NCI-H524 treated with DMSO at 0.1 percent for 48 hours (cell line): ENCODE data around the gene DLEU7.

ENCODE experiments used
- DNase-seq: peaks from one replicate; lab custom pipeline; 2025; lab: John Stamatoyannopoulos, UW

The DLEU7 gene

GRCh38 chr13:50843257-50844083, at the start of gene DLEU7:
TSS of gene DLEU7 (minus strand) at chr13:50843692. CDS start at chr13:50843646, 46 bp downstream.
- no peak for DNase-seq

- DNase-seq: no peak
Measured at GRCh38 chr13:50892210-50892944, 48.9 kb upstream of the DLEU7 start.

GRCh38 chr13:50891206-50891605, 47.7 kb upstream of the DLEU7 start:
- DNase-seq: peak; percentile 49

- DNase-seq: no peak
Measured at GRCh38 chr13:50889317-50889716, 45.8 kb upstream of the DLEU7 start.

- no peak for DNase-seq
Measured at GRCh38 chr13:50888362-50888761, 44.9 kb upstream of the DLEU7 start.

- no peak for DNase-seq
Measured at GRCh38 chr13:50887151-50887550, 43.7 kb upstream of the DLEU7 start.

GRCh38 chr13:50884265-50884664, 40.8 kb upstream of the DLEU7 start:
- DNase-seq: no peak

GRCh38 chr13:50883728-50884127, 40.2 kb upstream of the DLEU7 start:
- DNase-seq: no peak

- no peak for DNase-seq
Measured at GRCh38 chr13:50882816-50883435, 39.4 kb upstream of the DLEU7 start.

GRCh38 chr13:50873991-50874390, 30.5 kb upstream of the DLEU7 start:
- DNase-seq: no peak

- DNase-seq: no peak
Measured at GRCh38 chr13:50873467-50873866, 30.0 kb upstream of the DLEU7 start.

GRCh38 chr13:50871405-50871804, 27.9 kb upstream of the DLEU7 start:
- DNase-seq: no peak

- no peak for DNase-seq
Measured at GRCh38 chr13:50867637-50867945, 24.1 kb upstream of the DLEU7 start.

- DNase-seq: no peak
Measured at GRCh38 chr13:50866817-50867636, 23.5 kb upstream of the DLEU7 start.

- DNase-seq: no peak
Measured at GRCh38 chr13:50864492-50864891, 21.0 kb upstream of the DLEU7 start.

GRCh38 chr13:50855681-50856080, 12.2 kb upstream of the DLEU7 start:
- no peak for DNase-seq

GRCh38 chr13:50850445-50850844, 7.0 kb upstream of the DLEU7 start:
- DNase-seq: no peak

GRCh38 chr13:50847501-50847900, 4.0 kb upstream of the DLEU7 start:
- DNase-seq: no peak

GRCh38 chr13:50846861-50847475, 3.5 kb upstream of the DLEU7 start:
- peak; percentile 73 for DNase-seq

- DNase-seq: no peak
Measured at GRCh38 chr13:50845211-50845610, 1.7 kb upstream of the DLEU7 start.

GRCh38 chr13:50844084-50844875, 788 bp upstream of the DLEU7 start:
- no peak for DNase-seq
